ENCODE data around the gene FAT2.

DNA sequence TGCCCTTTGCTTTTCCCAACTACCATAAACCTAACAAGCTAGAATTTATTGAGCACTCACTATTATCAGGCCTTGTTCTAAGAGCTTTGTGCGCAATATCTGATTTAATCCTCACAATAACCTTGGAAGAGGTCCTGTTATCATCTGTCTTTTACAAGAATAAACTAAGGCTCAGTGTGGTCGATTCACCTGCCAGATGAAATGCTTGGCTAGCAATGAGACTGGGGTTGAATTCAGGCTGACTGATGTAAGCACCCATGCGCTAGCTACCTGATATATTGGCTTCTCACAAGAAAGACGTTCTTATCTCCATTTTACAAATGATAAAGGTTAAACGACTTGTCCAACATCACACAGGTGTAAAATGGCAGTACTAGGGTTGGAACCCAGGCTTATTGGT, 37.4 kb downstream of the FAT2 start:
- TF ChIP-seq, protein P1, sequence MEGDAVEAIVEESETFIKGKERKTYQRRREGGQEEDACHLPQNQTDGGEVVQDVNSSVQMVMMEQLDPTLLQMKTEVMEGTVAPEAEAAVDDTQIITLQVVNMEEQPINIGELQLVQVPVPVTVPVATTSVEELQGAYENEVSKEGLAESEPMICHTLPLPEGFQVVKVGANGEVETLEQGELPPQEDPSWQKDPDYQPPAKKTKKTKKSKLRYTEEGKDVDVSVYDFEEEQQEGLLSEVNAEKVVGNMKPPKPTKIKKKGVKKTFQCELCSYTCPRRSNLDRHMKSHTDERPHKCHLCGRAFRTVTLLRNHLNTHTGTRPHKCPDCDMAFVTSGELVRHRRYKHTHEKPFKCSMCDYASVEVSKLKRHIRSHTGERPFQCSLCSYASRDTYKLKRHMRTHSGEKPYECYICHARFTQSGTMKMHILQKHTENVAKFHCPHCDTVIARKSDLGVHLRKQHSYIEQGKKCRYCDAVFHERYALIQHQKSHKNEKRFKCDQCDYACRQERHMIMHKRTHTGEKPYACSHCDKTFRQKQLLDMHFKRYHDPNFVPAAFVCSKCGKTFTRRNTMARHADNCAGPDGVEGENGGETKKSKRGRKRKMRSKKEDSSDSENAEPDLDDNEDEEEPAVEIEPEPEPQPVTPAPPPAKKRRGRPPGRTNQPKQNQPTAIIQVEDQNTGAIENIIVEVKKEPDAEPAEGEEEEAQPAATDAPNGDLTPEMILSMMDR (IDR thresholded peaks at IDR 0.05) = no peak
- no peak for TF ChIP-seq POLR2A (IDR thresholded peaks at IDR 0.05)
